Esophagus muscularis mucosa (tissue), 4 donors: Measurements from ENCODE around the gene TMEM60. TPM values are rescaled to one million over a fixed set of nuclear protein-coding genes. Genes with fewer than 3 reads are reported as not detected.

Experiments used
- DNase-seq: peaks from one replicate; pipeline ENCODE4 v3.0.0-alpha.2; 2017; ENCODE audit errors: extremely low spot score
- H3K27ac ChIP-seq, 4 donors: fragments of 200-600 bp; sonication (generic); replicated peaks in 1 of 4; 1 replicate in 3 of 4; 2 replicates in 1 of 4; pipeline ENCODE4 v1.5.1; 2016 to 2019; ENCODE audit warnings: mild to moderate bottlenecking in 1 of 4
- H3K27me3 ChIP-seq, 4 donors: fragments of 200-600 bp; sonication (generic); one replicate each; pipeline versions ENCODE4 v1.5.1 to v1.6.0; 2016 to 2019
- H3K36me3 ChIP-seq, 4 donors: fragments of 200-600 bp; sonication (generic); one replicate each; pipeline ENCODE4 v1.5.1; 2016 to 2019
- H3K4me1 ChIP-seq, 4 donors: fragments of 200-600 bp; sonication (generic); one replicate each; pipeline ENCODE4 v1.5.1; 2016 to 2019
- H3K4me3 ChIP-seq, 4 donors: fragments of 200-600 bp; sonication (generic); 1 replicate in 2 of 4; 2 replicates in 2 of 4; pipeline ENCODE4 v1.5.1; 2016 to 2019; ENCODE audit warnings: mild to moderate bottlenecking in 4 of 4, moderate library complexity in 1 of 4
- H3K9me3 ChIP-seq, 4 donors: fragments of 200-600 bp; sonication (generic); 1 replicate in 3 of 4; 2 replicates in 1 of 4; pipeline ENCODE4 v1.5.1; 2016 to 2019
- CTCF ChIP-seq, 3 experiments: fragments of 200-600 bp in 2 of 3; fragments of 450-650 bp in 1 of 3; sonication (generic) in 2 of 3; IDR thresholded peaks; one replicate each; pipeline ENCODE4 v1.5.1; 2017 to 2019; ENCODE audit warnings: antibody characterized with exemption in 3 of 3, mild to moderate bottlenecking in 2 of 3, moderate library complexity in 1 of 3
- EP300 ChIP-seq: sonication (generic); formaldehyde crosslinking; IDR thresholded peaks from one replicate; pipeline ENCODE4 v1.6.1; 2017; ENCODE audit warnings: antibody characterized with exemption
- POLR2A ChIP-seq: fragments of 450-650 bp; IDR thresholded peaks from one replicate; pipeline ENCODE4 v1.6.1; 2017; ENCODE audit warnings: antibody characterized with exemption, moderate library complexity, mild to moderate bottlenecking, low read depth
- POLR2AphosphoS5 ChIP-seq, 2 donors: sonication (generic); formaldehyde crosslinking; IDR thresholded peaks; one replicate each; pipeline ENCODE4 v1.6.1; 2017; ENCODE audit warnings: antibody characterized with exemption in 2 of 2
- WGBS: methylation state at CpG from one replicate; pipeline ENCODE4 v1.1.5; 2018; 5-methylcytosine and 5-hydroxymethylcytosine counted together
- intact Hi-C: fragments of 100-400 bp; cut with DNase I; formaldehyde crosslinking; loops from one replicate; pipeline ENCODE4 v1.15.1; 2023
- total RNA-seq, 4 donors: library from RNA; depleted of rRNA; stranded (reverse); fragments of >200 nt; gene quantifications; one replicate each; pipeline versions ENCODE4 v1.1.0 to v1.2.1, GENCODE V29; 2016

Gene TMEM60
- 10 to 100 TPM in 3 of 4 donors, 1 to 10 TPM in 1; 9.6 to 15.9 (median 12.7) TPM for total RNA-seq

GRCh38 chr7:77798394-77799077 lies at the start of gene TMEM60, which contains the start of gene PHTF2:
TSS of gene TMEM60 (minus strand) at chr7:77798434. CDS start at chr7:77794373, 4,061 bp downstream.
TSS of gene PHTF2 (plus strand) at chr7:77798773.
- no peaks in the 10 kb centered on the region for H3K27me3 ChIP-seq
- H3K4me3 ChIP-seq, result peak within 1 kb of the TSS; percentile 86 to 99 (median 94)
- peak; percentile 99 for DNase-seq
- no peaks in the 10 kb centered on the region for H3K9me3 ChIP-seq
- peaks cover 37 to 48% (median 42%) of the 10 kb centered on the region in 4 donors for H3K4me1 ChIP-seq
- H3K36me3 ChIP-seq, result peaks cover 0 to 12% (median 4%) of the 10 kb centered on the region in 4 donors
- intact Hi-C loops, result loop anchor here (10.0 kb wide), 1 partner anchor 264 kb away; the partner anchor contains the start of gene PTPN12
- 0% methylated on average over 16 of the region's 61 CpGs for WGBS
- H3K27ac ChIP-seq, result peak within 1 kb of the TSS; percentile 86 to 94 (median 91)
- TF ChIP-seq POLR2AphosphoS5 (IDR thresholded peaks at IDR 0.05), result peak; percentile 91 to 92
- TF ChIP-seq EP300, result no peak
- TF ChIP-seq POLR2A, result peak; percentile 68
- peak; percentile 38 to 58 (median 54) for TF ChIP-seq CTCF (IDR thresholded peaks at IDR 0.05)

- H3K4me3 ChIP-seq, result no peak overlapping the region
- TF ChIP-seq EP300 (no peak), POLR2A (no peak), POLR2AphosphoS5 (IDR thresholded peaks at IDR 0.05) (no peak), CTCF (IDR thresholded peaks at IDR 0.05) (no peak)
These were observed 48.3 kb upstream of the TMEM60 start for GRCh38 chr7:77846317-77847092.

GRCh38 chr7:77843194-77843593 lies 45.0 kb upstream of the TMEM60 start:
- DNase-seq, result no peak

More at GRCh38 chr7:77846317-77847092, 48.3 kb upstream of the TMEM60 start:
- WGBS, result 81% methylated on average over 8 of the region's 8 CpGs
- Histone ChIP-seq H3K36me3 (no peaks in the 10 kb centered on the region), H3K4me1 (no peaks in the 10 kb centered on the region), H3K27me3 (no peaks in the 10 kb centered on the region), H3K27ac (no peak overlapping the region), H3K9me3 (no peaks in the 10 kb centered on the region)
- DNase-seq, result no peak
- intact Hi-C loops, result no loop called here

GRCh38 chr7:77839919-77840318 lies 41.7 kb upstream of the TMEM60 start:
- H3K27ac ChIP-seq, result no peak overlapping the region
- H3K36me3 ChIP-seq, result no peaks in the 10 kb centered on the region
- H3K4me3 ChIP-seq, result no peak overlapping the region
- no peak for DNase-seq
- TF ChIP-seq EP300, result no peak
- TF ChIP-seq POLR2AphosphoS5 (IDR thresholded peaks at IDR 0.05), result no peak
- TF ChIP-seq POLR2A, result no peak
- no peak for TF ChIP-seq CTCF (IDR thresholded peaks at IDR 0.05)
- H3K4me1 ChIP-seq, result peaks cover 0 to 13% (median 4%) of the 10 kb centered on the region in 4 donors
- 85% methylated on average over 2 of the region's 2 CpGs for WGBS
- intact Hi-C loops, result no loop called here
- no peaks in the 10 kb centered on the region for H3K27me3 ChIP-seq
- no peaks in the 10 kb centered on the region for H3K9me3 ChIP-seq

More at GRCh38 chr7:77843194-77843593, 45.0 kb upstream of the TMEM60 start:
- H3K9me3 ChIP-seq, result no peaks in the 10 kb centered on the region
- WGBS, result 92% methylated on average over 2 of the region's 2 CpGs
- intact Hi-C loops, result no loop called here
- no peak overlapping the region for H3K27ac ChIP-seq
- H3K4me3 ChIP-seq, result no peak overlapping the region
- TF ChIP-seq EP300, result no peak
- TF ChIP-seq POLR2AphosphoS5 (IDR thresholded peaks at IDR 0.05), result no peak
- TF ChIP-seq POLR2A, result no peak
- no peak for TF ChIP-seq CTCF (IDR thresholded peaks at IDR 0.05)
- H3K4me1 ChIP-seq, result peaks cover 0 to 9% (median 4%) of the 10 kb centered on the region in 4 donors
- H3K27me3 ChIP-seq, result no peaks in the 10 kb centered on the region
- no peaks in the 10 kb centered on the region for H3K36me3 ChIP-seq
